Thymus (tissue), 11 donors: ENCODE data around the gene SLC13A4. TPM values are rescaled to one million over a fixed set of nuclear protein-coding genes. Genes with fewer than 3 reads are reported as not detected.

Experiments
- DNase-seq, 9 donors: peaks; one replicate each; pipeline ENCODE4 v3.0.0-alpha.2; 2013; ENCODE audit warnings: low spot score in 9 of 9, low read depth in 6 of 9, missing footprints in 1 of 9
- H3K27ac ChIP-seq, 2 donors: one replicate each; pipeline ENCODE4 v1.5.1; 2013; ENCODE audit warnings: control low read depth in 1 of 2, low read depth in 1 of 2, low read length in 1 of 2, mild to moderate bottlenecking in 1 of 2, moderate library complexity in 1 of 2
- H3K27me3 ChIP-seq, 2 donors: one replicate each; pipeline ENCODE4 v1.5.1; 2013; ENCODE audit warnings: low read length in 1 of 2; ENCODE audit not compliant: control insufficient read depth in 2 of 2, insufficient read depth in 1 of 2
- H3K36me3 ChIP-seq, 2 donors: one replicate each; pipeline ENCODE4 v1.5.1; 2013; ENCODE audit warnings: low read length in 1 of 2, mild to moderate bottlenecking in 1 of 2, moderate library complexity in 1 of 2; ENCODE audit not compliant: control insufficient read depth in 2 of 2, insufficient read depth in 2 of 2
- H3K4me1 ChIP-seq, 2 donors: one replicate each; pipeline ENCODE4 v1.5.1; 2013; ENCODE audit warnings: low read length in 2 of 2; ENCODE audit not compliant: control insufficient read depth in 2 of 2, insufficient read depth in 2 of 2
- H3K4me3 ChIP-seq, 2 donors: one replicate each; pipeline ENCODE4 v1.5.1; 2013; ENCODE audit warnings: low read length in 2 of 2, control low read depth in 1 of 2, mild to moderate bottlenecking in 1 of 2
- H3K9me3 ChIP-seq, 2 donors: one replicate each; pipeline ENCODE4 v1.5.1; 2013; ENCODE audit warnings: low read length in 1 of 2, mild to moderate bottlenecking in 1 of 2; ENCODE audit not compliant: control insufficient read depth in 2 of 2, insufficient read depth in 1 of 2
- WGBS: extraction: QIAGEN DNeasy Blood & Tissue Kit; methylation state at CpG from one replicate; pipeline ENCODE4 v1.1.7; 2013; 5-methylcytosine and 5-hydroxymethylcytosine counted together
- polyA plus RNA-seq: library from polyadenylated mRNA; stranded (reverse); fragments of 200-250 nt; gene quantifications from one replicate; pipeline ENCODE4 v1.2.3, GENCODE V29; 2013
- total RNA-seq: library from RNA; stranded (reverse); fragments of 120-200 nt; gene quantifications from one replicate; pipeline ENCODE4 v1.2.4, GENCODE V29; 2013
- donor health status: healthy.

Gene SLC13A4
- total and polyA plus RNA-seq, 2 donors: 0.05 to 0.23 TPM

GRCh38 chr7:135755351-135755753, 27.4 kb upstream of the SLC13A4 start:
- DNase-seq: no peak
- no peak overlapping the region for H3K27ac ChIP-seq
- H3K9me3 ChIP-seq: peaks cover 0 to 3% of the 10 kb centered on the region in 2 donors
- 96% methylated on average over 11 of the region's 11 CpGs for WGBS
- H3K27me3 ChIP-seq: peaks cover 0 to 4% of the 10 kb centered on the region in 2 donors
- no peaks in the 10 kb centered on the region for H3K36me3 ChIP-seq
- H3K4me1 ChIP-seq: no peaks in the 10 kb centered on the region
- no peak overlapping the region for H3K4me3 ChIP-seq

GRCh38 chr7:135753616-135754413, 25.8 kb upstream of the SLC13A4 start:
- Histone ChIP-seq H3K27me3 (peaks cover 0 to 4% of the 10 kb centered on the region in 2 donors), H3K36me3 (no peaks in the 10 kb centered on the region), H3K4me1 (no peaks in the 10 kb centered on the region), H3K4me3 (no peak overlapping the region), H3K9me3 (peaks cover 0 to 3% of the 10 kb centered on the region in 2 donors), H3K27ac (no peak overlapping the region)
- no peak for DNase-seq
- WGBS: 94% methylated on average over 8 of the region's 8 CpGs

GRCh38 chr7:135748770-135749169, 20.8 kb upstream of the SLC13A4 start, which contains the start of gene FAM180A:
TSS of gene FAM180A (minus strand) at chr7:135748813. CDS start at chr7:135748580, 233 bp downstream.
- Histone ChIP-seq H3K4me1 (no peaks in the 10 kb centered on the region), H3K4me3 (no peak within 1 kb of the TSS), H3K27ac (no peak within 1 kb of the TSS), H3K27me3 (peaks cover 0 to 2% of the 10 kb centered on the region in 2 donors), H3K9me3 (peaks cover 0 to 3% of the 10 kb centered on the region in 2 donors), H3K36me3 (no peaks in the 10 kb centered on the region)
- DNase-seq: no peak
- 94% methylated on average over 11 of the region's 11 CpGs for WGBS

- no peak overlapping the region for H3K27ac ChIP-seq
- WGBS: 95% methylated on average over 8 of the region's 8 CpGs
Measured at GRCh38 chr7:135747366-135747765, 19.4 kb upstream of the SLC13A4 start.

GRCh38 chr7:135745703-135746312, 17.8 kb upstream of the SLC13A4 start:
- H3K36me3 ChIP-seq: no peaks in the 10 kb centered on the region
- WGBS: 90% methylated on average over 9 of the region's 9 CpGs
- H3K27me3 ChIP-seq: peaks cover 0 to 4% of the 10 kb centered on the region in 2 donors
- no peaks in the 10 kb centered on the region for H3K4me1 ChIP-seq
- no peak overlapping the region for H3K27ac ChIP-seq
- no peak for DNase-seq
- H3K9me3 ChIP-seq: no peaks in the 10 kb centered on the region
- H3K4me3 ChIP-seq: no peak overlapping the region

More at GRCh38 chr7:135747366-135747765, 19.4 kb upstream of the SLC13A4 start:
- Histone ChIP-seq H3K27me3 (peaks cover 0 to 2% of the 10 kb centered on the region in 2 donors), H3K36me3 (no peaks in the 10 kb centered on the region), H3K9me3 (no peaks in the 10 kb centered on the region), H3K4me1 (no peaks in the 10 kb centered on the region), H3K4me3 (no peak overlapping the region)
- no peak for DNase-seq

- Histone ChIP-seq H3K9me3 (no peaks in the 10 kb centered on the region), H3K27me3 (peaks cover 0 to 4% of the 10 kb centered on the region in 2 donors), H3K27ac (no peak overlapping the region), H3K36me3 (no peaks in the 10 kb centered on the region), H3K4me1 (no peaks in the 10 kb centered on the region), H3K4me3 (no peak overlapping the region)
- WGBS: 91% methylated on average over 8 of the region's 8 CpGs
- no peak for DNase-seq
Measured at GRCh38 chr7:135744938-135745702, 17.1 kb upstream of the SLC13A4 start.

GRCh38 chr7:135743907-135744731, 16.1 kb upstream of the SLC13A4 start:
- Histone ChIP-seq H3K4me3 (no peak overlapping the region), H3K27ac (no peak overlapping the region), H3K9me3 (no peaks in the 10 kb centered on the region), H3K36me3 (no peaks in the 10 kb centered on the region), H3K27me3 (peaks cover 0 to 4% of the 10 kb centered on the region in 2 donors), H3K4me1 (no peaks in the 10 kb centered on the region)
- 87% methylated on average over 14 of the region's 14 CpGs for WGBS
- DNase-seq: no peak

- 92% methylated on average over 4 of the region's 4 CpGs for WGBS
Measured at GRCh38 chr7:135742371-135742770, 14.4 kb upstream of the SLC13A4 start.

More at GRCh38 chr7:135742371-135742770, 14.4 kb upstream of the SLC13A4 start:
- Histone ChIP-seq H3K4me1 (no peaks in the 10 kb centered on the region), H3K27me3 (peaks cover 0 to 4% of the 10 kb centered on the region in 2 donors), H3K4me3 (no peak overlapping the region), H3K36me3 (no peaks in the 10 kb centered on the region), H3K27ac (no peak overlapping the region), H3K9me3 (no peaks in the 10 kb centered on the region)
- DNase-seq: no peak
